ENCODE results near the gene PDE5A.

GRCh38 chr4:119478446-119479179, 150.0 kb downstream of the PDE5A start:
- TF ChIP-seq, protein P1, sequence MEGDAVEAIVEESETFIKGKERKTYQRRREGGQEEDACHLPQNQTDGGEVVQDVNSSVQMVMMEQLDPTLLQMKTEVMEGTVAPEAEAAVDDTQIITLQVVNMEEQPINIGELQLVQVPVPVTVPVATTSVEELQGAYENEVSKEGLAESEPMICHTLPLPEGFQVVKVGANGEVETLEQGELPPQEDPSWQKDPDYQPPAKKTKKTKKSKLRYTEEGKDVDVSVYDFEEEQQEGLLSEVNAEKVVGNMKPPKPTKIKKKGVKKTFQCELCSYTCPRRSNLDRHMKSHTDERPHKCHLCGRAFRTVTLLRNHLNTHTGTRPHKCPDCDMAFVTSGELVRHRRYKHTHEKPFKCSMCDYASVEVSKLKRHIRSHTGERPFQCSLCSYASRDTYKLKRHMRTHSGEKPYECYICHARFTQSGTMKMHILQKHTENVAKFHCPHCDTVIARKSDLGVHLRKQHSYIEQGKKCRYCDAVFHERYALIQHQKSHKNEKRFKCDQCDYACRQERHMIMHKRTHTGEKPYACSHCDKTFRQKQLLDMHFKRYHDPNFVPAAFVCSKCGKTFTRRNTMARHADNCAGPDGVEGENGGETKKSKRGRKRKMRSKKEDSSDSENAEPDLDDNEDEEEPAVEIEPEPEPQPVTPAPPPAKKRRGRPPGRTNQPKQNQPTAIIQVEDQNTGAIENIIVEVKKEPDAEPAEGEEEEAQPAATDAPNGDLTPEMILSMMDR (optimal IDR thresholded peaks at IDR 0.05 in 1 of 3, IDR thresholded peaks at IDR 0.05 in 1 of 3, conservative IDR thresholded peaks at IDR 0.05 in 1 of 3; ENCODE audit: extremely low read depth in 1 of 3, insufficient read depth in 2 of 3, low read length in 3 of 3) = no peak
- TF ChIP-seq EZH2 (IDR thresholded peaks at IDR 0.05; ENCODE audit: low read length) = no peak

All from keratinocyte (primary cell).